Transverse colon (tissue), 4 donors: ENCODE data around the gene GPR158.

Source experiments
- POLR2AphosphoS5 ChIP-seq, 3 donors: sonication (generic); formaldehyde crosslinking; IDR thresholded peaks; one replicate each; pipeline ENCODE4 v1.6.1; 2016; ENCODE audit warnings: antibody characterized with exemption in 3 of 3
- TF ChIP-seq, protein P1 (sequence below), 5 experiments: fragments of 200-600 bp in 3 of 5; fragments of 450-650 bp in 2 of 5; sonication (generic) in 3 of 5; IDR thresholded peaks; 1 replicate in 2 of 5; 2 replicates in 3 of 5; pipeline ENCODE4 v1.5.1; 2016 to 2017; ENCODE audit warnings: antibody characterized with exemption in 5 of 5, inconsistent platforms in 3 of 5, mild to moderate bottlenecking in 2 of 5, moderate library complexity in 1 of 5

- TF ChIP-seq, protein P1, sequence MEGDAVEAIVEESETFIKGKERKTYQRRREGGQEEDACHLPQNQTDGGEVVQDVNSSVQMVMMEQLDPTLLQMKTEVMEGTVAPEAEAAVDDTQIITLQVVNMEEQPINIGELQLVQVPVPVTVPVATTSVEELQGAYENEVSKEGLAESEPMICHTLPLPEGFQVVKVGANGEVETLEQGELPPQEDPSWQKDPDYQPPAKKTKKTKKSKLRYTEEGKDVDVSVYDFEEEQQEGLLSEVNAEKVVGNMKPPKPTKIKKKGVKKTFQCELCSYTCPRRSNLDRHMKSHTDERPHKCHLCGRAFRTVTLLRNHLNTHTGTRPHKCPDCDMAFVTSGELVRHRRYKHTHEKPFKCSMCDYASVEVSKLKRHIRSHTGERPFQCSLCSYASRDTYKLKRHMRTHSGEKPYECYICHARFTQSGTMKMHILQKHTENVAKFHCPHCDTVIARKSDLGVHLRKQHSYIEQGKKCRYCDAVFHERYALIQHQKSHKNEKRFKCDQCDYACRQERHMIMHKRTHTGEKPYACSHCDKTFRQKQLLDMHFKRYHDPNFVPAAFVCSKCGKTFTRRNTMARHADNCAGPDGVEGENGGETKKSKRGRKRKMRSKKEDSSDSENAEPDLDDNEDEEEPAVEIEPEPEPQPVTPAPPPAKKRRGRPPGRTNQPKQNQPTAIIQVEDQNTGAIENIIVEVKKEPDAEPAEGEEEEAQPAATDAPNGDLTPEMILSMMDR (IDR thresholded peaks at IDR 0.05): no peak
- TF ChIP-seq POLR2AphosphoS5 (IDR thresholded peaks at IDR 0.05): no peak
Observed at GRCh38 chr10:25169740-25170139, 5.1 kb upstream of the GPR158 start.
